ENCODE data around the gene NRG3.

Gene NRG3

GRCh38 chr10:81874875-81875466 is at the start of gene NRG3:
NRG3 (plus strand) TSS chr10:81875194.
- no peak for DNase-seq (ENCODE audit: extremely low spot score, insufficient read length, low read depth)
- FAIRE-seq: no peak

DNA sequence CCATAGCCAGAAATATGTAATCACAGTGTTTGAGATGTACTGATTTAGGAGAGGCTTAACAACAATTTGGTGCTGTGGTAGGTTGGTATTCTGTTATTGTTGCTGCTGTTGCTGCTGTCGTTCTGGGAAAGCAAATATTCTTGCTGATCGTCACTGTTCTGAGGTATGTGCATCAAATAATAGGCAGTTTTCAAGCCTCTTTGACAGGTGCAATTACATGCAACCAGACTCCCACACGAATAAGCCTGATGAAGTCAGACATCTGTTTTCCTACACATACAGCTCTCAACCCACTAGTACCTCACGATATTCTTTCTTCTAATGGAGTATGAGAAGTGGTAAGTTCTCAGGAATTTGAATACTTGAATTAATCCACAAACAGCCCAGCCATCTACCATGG is 46.7 kb upstream of the NRG3 start:
- FAIRE-seq (no peak), DNase-seq (ENCODE audit: extremely low spot score, insufficient read length, low read depth) (no peak)

- FAIRE-seq (no peak), DNase-seq (ENCODE audit: extremely low spot score, insufficient read length, low read depth) (no peak)
These were observed 43.9 kb upstream of the NRG3 start for GRCh38 chr10:81831060-81831459.

DNA sequence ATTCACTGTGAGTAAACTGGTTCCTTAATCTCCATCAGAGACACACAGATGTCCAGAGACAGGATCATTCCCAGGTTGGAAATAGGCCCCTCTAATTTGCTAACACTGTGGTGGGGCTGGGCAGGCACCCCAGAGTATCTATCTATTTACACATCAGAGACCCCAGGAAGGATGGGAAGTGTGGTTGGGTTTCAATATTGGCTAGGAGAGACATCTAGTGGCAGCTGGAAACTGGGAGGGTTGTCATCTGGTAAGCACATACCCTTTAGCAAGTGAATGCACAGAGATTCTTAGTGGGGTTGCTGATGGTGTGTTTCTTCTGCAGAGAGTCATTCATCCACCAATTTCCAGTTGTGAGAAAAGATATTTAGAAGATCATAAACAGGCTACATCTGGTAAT is 36.0 kb upstream of the NRG3 start:
- FAIRE-seq: no peak
- no peak for DNase-seq (ENCODE audit: extremely low spot score, insufficient read length, low read depth)

GRCh38 chr10:81843042-81843441 is 32.0 kb upstream of the NRG3 start:
- FAIRE-seq: no peak
- no peak for DNase-seq (ENCODE audit: extremely low spot score, insufficient read length, low read depth)

GRCh38 chr10:81847675-81848074 is 27.3 kb upstream of the NRG3 start:
- no peak for DNase-seq (ENCODE audit: extremely low spot score, insufficient read length, low read depth)

DNA sequence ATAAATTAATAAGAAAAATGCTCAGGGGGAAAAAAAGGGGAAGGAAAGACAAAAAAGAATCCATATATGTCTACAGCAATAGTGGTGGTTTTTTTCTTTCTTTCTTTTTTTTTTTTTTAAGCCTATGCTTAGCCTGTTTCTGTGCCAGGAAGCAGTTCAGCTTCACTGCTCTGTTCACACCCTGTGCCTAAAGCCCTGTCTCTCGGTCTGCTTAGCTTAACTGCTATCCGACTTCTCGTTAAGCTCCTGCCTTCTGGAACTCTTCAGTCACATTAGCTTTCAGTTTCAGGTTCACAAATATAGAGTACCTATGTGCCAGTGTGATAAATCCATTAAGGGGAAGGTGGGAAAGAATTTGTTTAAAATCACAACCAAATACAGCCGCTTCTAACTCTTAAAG is 26.5 kb upstream of the NRG3 start:
- no peak for DNase-seq (ENCODE audit: extremely low spot score, insufficient read length, low read depth)
- FAIRE-seq: no peak

More at GRCh38 chr10:81847675-81848074, 27.3 kb upstream of the NRG3 start:
- FAIRE-seq: no peak

DNA sequence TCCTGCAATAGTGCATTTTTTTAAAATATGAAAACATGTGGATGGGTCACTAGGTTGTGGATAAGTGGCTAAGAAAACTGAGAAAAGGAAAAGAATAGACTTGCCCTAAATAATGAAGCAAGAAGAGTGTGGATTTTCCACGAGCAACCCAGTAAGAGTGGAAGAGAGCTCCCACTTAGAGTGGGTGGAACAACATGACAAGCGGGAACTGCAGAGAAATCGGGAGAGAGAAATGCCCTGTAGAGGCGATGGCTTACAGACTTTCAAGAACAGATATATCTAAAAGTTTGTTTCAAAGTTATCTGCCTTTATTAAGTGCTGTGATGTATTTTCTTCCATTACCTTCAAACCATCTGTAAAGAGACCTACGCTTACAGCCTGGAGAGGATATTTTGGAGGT is 26.1 kb upstream of the NRG3 start:
- no peak for FAIRE-seq

DNA sequence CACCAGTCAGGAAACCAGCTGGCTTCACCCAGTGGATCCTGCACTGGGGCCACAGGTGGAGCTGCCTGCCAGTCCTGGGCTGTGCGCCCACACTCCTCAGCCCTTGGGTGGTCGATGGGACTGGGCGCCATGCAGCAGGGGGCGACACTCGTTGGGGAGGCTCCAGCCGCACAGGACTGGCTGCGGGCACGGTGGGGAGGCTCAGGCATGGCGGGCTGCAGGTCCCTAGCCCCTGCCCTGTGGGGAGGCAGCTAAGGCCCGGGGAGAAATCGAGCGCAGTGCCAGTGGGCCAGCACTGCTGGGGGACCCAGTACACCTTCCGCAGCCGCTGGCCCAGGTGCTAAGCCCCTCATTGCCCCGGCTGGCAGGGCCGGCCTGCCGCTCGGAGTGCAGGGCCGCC is 12.4 kb upstream of the NRG3 start:
- no peak for DNase-seq (ENCODE audit: extremely low spot score, insufficient read length, low read depth)
- no peak for FAIRE-seq

More for the DNA sequence above, 26.1 kb upstream of the NRG3 start:
- DNase-seq (ENCODE audit: extremely low spot score, insufficient read length, low read depth): no peak

- DNase-seq (ENCODE audit: extremely low spot score, insufficient read length, low read depth) (no peak), FAIRE-seq (no peak)
These were observed 11.2 kb upstream of the NRG3 start for GRCh38 chr10:81863771-81864170.

GRCh38 chr10:81865581-81865980 is 9.4 kb upstream of the NRG3 start:
- no peak for FAIRE-seq
- DNase-seq (ENCODE audit: extremely low spot score, insufficient read length, low read depth): no peak

- FAIRE-seq: peak; percentile 61
- no peak for DNase-seq (ENCODE audit: extremely low spot score, insufficient read length, low read depth)
These were observed 8.2 kb upstream of the NRG3 start for GRCh38 chr10:81866753-81867152.

DNA sequence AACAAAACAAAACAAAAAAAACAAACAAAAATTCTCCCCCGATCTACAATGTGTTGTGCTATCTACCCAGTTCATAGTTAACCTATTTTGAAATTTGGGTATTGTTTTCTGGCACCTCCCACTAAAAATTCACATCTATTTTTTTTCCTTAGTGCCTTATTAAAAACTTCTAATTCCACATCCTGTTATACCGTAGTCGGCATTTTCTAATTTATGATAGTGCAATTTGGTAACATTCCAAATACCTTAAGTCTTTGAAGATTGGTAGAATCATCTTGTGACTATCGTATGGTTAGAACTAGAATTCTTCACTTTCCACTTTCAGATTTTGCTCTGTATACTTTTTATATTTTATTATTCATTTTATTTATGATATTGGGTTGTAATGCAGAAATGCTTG is 4.5 kb upstream of the NRG3 start:
- DNase-seq (ENCODE audit: extremely low spot score, insufficient read length, low read depth): no peak
- no peak for FAIRE-seq

- FAIRE-seq: no peak
- no peak for DNase-seq (ENCODE audit: extremely low spot score, insufficient read length, low read depth)
These were observed 3.4 kb upstream of the NRG3 start for GRCh38 chr10:81871558-81871957.

DNA sequence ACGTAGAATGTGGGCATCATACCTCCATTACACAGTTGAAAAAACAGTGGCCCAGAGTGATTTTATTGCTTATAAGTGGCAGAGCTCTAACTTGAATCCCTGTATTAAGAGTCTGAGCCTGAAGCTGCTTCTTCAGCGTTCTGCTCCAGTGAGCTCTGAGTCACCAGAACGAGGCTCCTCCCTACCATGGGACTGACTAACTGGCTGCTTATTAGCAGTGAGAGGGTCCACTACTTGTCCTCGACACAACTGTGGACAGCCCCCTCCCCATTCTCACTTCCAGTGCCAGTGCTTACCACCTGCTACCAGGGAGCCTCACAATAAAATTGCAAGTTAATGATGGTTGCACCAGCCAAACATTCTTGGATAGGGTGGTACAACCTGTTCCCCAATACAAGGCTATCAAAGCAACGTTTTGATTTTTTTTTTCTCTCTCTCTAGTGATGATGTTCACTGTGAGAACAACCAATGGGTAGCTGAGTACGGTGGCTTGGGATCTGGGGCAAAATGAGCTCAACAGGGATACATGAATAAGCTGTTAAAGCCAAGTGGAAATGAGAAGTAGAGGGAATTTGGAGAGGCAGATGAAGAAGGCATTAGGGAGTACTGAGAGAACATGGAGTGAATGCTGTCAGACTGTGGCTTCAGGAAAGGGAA is 2.7 kb upstream of the NRG3 start:
- FAIRE-seq: no peak
- no peak for DNase-seq (ENCODE audit: extremely low spot score, insufficient read length, low read depth)

- FAIRE-seq (no peak), DNase-seq (ENCODE audit: extremely low spot score, insufficient read length, low read depth) (no peak)
These were observed 1.6 kb upstream of the NRG3 start for GRCh38 chr10:81873231-81873931.

GRCh38 chr10:81873932-81874816 is 820 bp upstream of the NRG3 start:
- no peak for DNase-seq (ENCODE audit: extremely low spot score, insufficient read length, low read depth)
- no peak for FAIRE-seq

DNA sequence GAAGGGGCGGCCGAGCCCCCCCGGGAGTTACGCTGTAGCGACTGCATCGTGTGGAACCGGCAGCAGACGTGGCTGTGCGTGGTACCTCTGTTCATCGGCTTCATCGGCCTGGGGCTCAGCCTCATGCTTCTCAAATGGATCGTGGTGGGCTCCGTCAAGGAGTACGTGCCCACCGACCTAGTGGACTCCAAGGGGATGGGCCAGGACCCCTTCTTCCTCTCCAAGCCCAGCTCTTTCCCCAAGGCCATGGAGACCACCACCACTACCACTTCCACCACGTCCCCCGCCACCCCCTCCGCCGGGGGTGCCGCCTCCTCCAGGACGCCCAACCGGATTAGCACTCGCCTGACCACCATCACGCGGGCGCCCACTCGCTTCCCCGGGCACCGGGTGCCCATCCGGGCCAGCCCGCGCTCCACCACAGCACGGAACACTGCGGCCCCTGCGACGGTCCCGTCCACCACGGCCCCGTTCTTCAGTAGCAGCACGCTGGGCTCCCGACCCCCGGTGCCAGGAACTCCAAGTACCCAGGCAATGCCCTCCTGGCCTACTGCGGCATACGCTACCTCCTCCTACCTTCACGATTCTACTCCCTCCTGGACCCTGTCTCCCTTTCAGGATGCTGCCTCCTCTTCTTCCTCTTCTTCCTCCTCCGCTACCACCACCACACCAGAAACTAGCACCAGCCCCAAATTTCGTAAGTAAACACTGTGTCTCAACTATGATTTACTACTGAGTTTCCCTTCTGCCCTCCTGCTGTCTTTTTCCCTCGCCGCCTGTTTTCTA is 666 bp downstream of the NRG3 start:
- FAIRE-seq (no peak), DNase-seq (ENCODE audit: extremely low spot score, insufficient read length, low read depth) (no peak)

DNA sequence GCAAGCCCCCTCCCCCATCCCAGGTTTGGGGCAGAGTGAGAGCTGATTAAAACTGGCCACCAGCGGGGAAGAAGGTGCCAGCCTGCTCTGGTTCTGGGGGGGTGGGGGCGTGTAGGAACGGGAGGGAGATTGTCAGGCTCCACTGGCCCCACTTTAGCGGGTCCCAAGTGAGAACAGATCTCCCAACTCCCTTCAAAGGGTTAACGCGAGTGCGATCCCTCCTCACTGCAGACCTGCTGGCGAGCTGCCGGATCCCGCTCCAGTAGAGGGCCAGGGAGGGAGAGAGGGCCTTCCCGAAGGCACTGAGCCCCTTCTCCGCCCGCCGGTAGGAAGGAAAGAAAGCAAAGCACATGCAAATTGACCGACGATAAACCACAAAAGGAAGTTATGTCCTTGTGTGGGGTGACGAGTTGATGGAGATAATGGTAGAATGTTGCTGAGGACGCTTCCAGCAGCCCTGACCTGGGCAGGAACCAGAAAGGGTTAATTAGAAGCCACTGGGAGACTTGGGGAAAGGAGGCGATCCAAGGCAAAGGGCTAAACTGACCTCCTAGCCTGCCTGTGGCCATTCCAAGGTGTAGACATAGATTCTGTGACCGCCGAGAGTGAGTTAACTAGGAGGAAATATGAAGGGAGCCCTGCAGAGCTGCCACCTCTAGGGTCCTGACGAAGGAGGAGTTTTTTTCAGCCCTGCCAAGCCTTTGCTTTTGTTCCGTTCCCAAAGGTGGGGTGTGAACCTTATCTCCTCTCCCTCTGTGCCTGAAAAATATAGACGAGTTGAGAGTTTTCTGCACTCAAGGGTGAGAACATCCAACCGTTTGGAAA is 1.5 kb downstream of the NRG3 start:
- no peak for DNase-seq (ENCODE audit: extremely low spot score, insufficient read length, low read depth)
- no peak for FAIRE-seq

Data from GM18507 (cell line).